ENCODE measurements around the gene ITLN2. TPM values are rescaled to one million over a fixed set of nuclear protein-coding genes. Genes with fewer than 3 reads are reported as not detected.

ITLN2 gene
- total and polyA plus RNA-seq, 8 donors, result 0.37 to 4.2 TPM; not detected in 6

- Histone ChIP-seq H3K36me3 (no peaks in the 10 kb centered on the region), H3K4me1 (peaks cover 0 to 11% (median 5%) of the 10 kb centered on the region in 4 donors), H3K4me3 (no peak overlapping the region), H3K27me3 (peaks cover 0 to 5% (median 0%) of the 10 kb centered on the region in 3 donors), H3K27ac (no peak overlapping the region), H3K9me3 (no peaks in the 10 kb centered on the region)
- DNase-seq, result no peak
- TF ChIP-seq POLR2AphosphoS5 (IDR thresholded peaks at IDR 0.05) (no peak), CTCF (IDR thresholded peaks at IDR 0.05) (no peak), EP300 (IDR thresholded peaks at IDR 0.05) (no peak), POLR2A (IDR thresholded peaks at IDR 0.05) (no peak)
- intact Hi-C loops (cut with DNase I; ENCODE audit: low total_unique reads), result no loop called here
- WGBS, 5 donors, result 72 to 84% (median 78%) methylated on average over 8 of the region's 8 CpGs
These were observed 32.9 kb upstream of the ITLN2 start for GRCh38 chr1:160987359-160988050.

GRCh38 chr1:160985723-160986122 is 31.1 kb upstream of the ITLN2 start:
- H3K4me1 ChIP-seq, result peaks cover 0 to 23% (median 16%) of the 10 kb centered on the region in 4 donors
- WGBS, 5 donors, result 91 to 97% (median 92%) methylated on average over 4 of the region's 4 CpGs
- TF ChIP-seq EP300 (IDR thresholded peaks at IDR 0.05) (no peak), POLR2A (IDR thresholded peaks at IDR 0.05) (no peak), CTCF (IDR thresholded peaks at IDR 0.05) (no peak), POLR2AphosphoS5 (IDR thresholded peaks at IDR 0.05) (no peak)
- no peak overlapping the region for H3K4me3 ChIP-seq
- peaks cover 0 to 23% (median 14%) of the 10 kb centered on the region in 3 donors for H3K27me3 ChIP-seq
- intact Hi-C loops (cut with DNase I; ENCODE audit: low total_unique reads), result no loop called here
- DNase-seq, result no peak
- H3K27ac ChIP-seq, result no peak overlapping the region
- H3K36me3 ChIP-seq, result no peaks in the 10 kb centered on the region
- no peaks in the 10 kb centered on the region for H3K9me3 ChIP-seq

- H3K27ac ChIP-seq, result no peak overlapping the region
- peaks cover 0 to 22% (median 16%) of the 10 kb centered on the region in 4 donors for H3K4me1 ChIP-seq
- peak overlapping the region; percentile 10 to 39 (median 16) for H3K4me3 ChIP-seq
- peaks cover 0 to 31% (median 14%) of the 10 kb centered on the region in 3 donors for H3K27me3 ChIP-seq
- intact Hi-C loops (cut with DNase I; ENCODE audit: low total_unique reads), result no loop called here
- no peaks in the 10 kb centered on the region for H3K9me3 ChIP-seq
- 3 to 14% (median 9%) methylated on average over 38 to 42 of the region's 42 CpGs for WGBS, 5 donors
- no peak for TF ChIP-seq POLR2AphosphoS5 (IDR thresholded peaks at IDR 0.05)
- TF ChIP-seq CTCF (IDR thresholded peaks at IDR 0.05), result no peak
- no peak for TF ChIP-seq EP300 (IDR thresholded peaks at IDR 0.05)
- no peak for TF ChIP-seq POLR2A (IDR thresholded peaks at IDR 0.05)
- H3K36me3 ChIP-seq, result no peaks in the 10 kb centered on the region
- DNase-seq, result peak; percentile 20 to 24
These were observed 27.2 kb upstream of the ITLN2 start for GRCh38 chr1:160981584-160982411.

GRCh38 chr1:160979286-160979685 is 24.7 kb upstream of the ITLN2 start:
- H3K36me3 ChIP-seq, result no peaks in the 10 kb centered on the region
- no peak overlapping the region for H3K27ac ChIP-seq
- TF ChIP-seq CTCF (IDR thresholded peaks at IDR 0.05) (no peak), EP300 (IDR thresholded peaks at IDR 0.05) (no peak), POLR2AphosphoS5 (IDR thresholded peaks at IDR 0.05) (no peak), POLR2A (IDR thresholded peaks at IDR 0.05) (no peak)
- no peak for DNase-seq
- intact Hi-C loops (cut with DNase I; ENCODE audit: low total_unique reads), result no loop called here
- peaks cover 0 to 23% (median 16%) of the 10 kb centered on the region in 4 donors for H3K4me1 ChIP-seq
- H3K9me3 ChIP-seq, result no peaks in the 10 kb centered on the region
- H3K27me3 ChIP-seq, result peaks cover 0 to 31% (median 14%) of the 10 kb centered on the region in 3 donors
- WGBS, 5 donors, result 84 to 97% (median 94%) methylated on average over 2 of the region's 2 CpGs
- no peak overlapping the region for H3K4me3 ChIP-seq
